ENCODE measurements around the gene NACA.

The NACA gene

GRCh38 chr12:56687223-56688128, 37.6 kb downstream of the NACA start:
- no peak for DNase-seq

DNA sequence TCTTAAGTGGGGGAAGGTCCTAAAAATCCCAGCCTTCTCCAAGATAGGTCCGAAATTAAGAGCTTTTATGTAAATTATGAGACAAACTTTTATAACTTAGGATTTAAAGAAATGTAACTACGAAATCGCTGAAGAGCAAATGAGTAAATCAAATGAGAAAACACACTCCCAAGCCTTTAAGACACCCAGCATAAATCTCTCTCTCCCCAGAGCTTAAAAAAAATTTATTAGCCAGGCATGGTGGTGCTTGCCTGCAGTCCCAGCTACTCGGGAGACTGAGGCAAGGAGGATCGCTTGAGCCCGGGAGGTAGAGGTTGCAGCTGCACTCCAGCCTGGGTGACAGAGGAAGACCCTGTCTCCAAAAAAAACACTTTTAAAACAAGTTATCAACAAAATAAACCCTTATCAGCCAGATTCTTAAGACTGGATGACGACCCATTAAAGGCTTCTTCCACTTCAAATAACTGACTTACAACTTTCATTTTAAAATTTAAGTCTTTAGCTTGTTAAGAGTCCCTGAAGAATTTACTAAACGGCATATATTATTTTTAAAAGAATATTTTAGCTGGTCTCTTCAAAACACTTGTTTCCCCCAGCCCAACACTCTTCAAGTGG, 40.2 kb downstream of the NACA start:
- DNase-seq = no peak

DNA sequence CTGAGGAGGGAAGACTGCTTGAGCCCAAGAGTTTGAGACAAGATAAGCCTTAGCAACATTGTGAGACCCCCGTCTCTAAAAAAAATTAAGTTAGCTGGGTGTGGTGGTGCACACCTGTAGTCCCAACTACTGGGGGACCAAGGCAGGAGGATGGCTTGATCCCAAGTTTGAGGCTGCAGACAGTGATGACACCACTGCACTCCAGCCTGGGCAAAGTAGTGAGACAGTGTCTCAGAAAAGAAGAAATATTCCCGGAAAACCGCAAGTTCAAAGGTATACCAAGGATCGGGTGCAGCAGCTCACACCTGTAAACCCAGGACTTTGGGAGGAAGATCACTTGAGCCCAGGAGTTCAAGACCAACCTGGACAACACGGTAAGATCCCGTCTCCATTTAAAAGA, 42.8 kb downstream of the NACA start:
- no peak for DNase-seq

- DNase-seq = no peak
Measured at GRCh38 chr12:56679883-56680575, 45.1 kb downstream of the NACA start.

DNA sequence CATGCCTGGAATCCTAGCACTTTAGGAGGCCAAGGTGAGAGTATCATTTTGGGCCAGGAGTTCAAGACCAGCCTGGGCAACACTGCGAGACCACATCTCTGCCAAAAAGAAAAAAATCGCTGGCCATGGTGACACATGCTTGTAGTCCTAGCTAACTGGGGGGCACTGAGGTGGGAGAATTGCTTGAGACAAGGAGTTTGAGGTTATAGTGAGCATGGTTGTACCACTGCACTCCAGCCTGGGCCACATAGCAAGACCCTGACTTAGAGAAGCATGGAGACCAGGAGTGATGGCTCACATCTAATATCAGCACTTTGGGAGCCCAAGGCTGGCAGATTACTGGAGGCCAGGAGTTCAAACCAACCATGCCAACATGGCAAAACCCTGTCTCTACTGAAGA, 46.2 kb downstream of the NACA start:
- no peak for DNase-seq

DNA sequence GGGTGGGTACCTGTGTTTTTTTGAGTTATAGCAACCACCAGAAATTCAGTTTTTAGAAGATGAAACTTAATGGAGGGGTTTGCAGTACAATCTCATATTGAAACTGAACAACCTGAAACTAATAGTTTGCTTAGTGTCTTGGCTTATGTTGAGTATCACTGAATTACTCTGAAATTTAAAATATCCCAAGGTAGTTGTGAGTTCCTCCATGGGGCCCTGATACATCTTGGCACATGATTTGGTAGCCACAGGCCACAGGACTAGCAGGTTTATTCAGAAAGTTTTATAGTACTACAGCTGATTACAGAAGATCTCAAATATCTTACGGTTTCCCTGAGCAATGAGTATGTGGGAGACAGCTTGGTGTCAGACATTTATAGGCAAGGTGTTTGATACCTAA, 47.4 kb downstream of the NACA start:
- no peak for DNase-seq

GRCh38 chr12:56676851-56677580, 48.1 kb downstream of the NACA start:
- DNase-seq = no peak

DNA sequence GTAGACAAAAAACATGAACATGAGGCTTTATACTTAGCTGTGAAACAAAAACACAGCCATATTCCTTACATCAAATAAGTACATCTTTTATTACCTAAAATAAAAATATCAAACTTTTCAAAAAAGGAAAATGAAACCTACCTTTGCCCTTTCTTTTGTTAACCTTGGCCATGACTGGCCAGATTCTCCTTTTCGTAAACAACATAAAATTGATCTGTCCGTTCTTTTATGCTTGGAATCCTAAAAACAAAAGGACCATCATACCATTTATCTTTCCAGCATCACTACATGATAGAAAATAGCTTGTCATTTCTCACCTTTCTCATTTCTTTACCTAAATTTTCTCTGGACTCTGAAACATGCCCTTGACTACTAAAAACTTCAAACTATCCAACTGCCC, 53.5 kb downstream of the NACA start:
- no peak for DNase-seq

- no peak for DNase-seq
Measured at GRCh38 chr12:56670836-56671235, 54.3 kb downstream of the NACA start.

GRCh38 chr12:56668197-56668457, 57.0 kb downstream of the NACA start:
- DNase-seq = no peak

All from NCI-H1436 treated with DMSO at 0.1 percent for 48 hours (cell line).